IPS-NIHi11 (cell line): ENCODE data around the gene MVB12B.
"Not testable (repeated sequence)": the region's sequence is repeated elsewhere in the genome, so short reads cannot be mapped to it uniquely, and the experiment has no call there.

Experiments used
- DNase-seq: peaks from one replicate; pipeline ENCODE4 v3.0.0; 2012; ENCODE audit warnings: mixed read lengths, low spot score

The MVB12B gene

GRCh38 chr9:126540398-126540797 lies 213.8 kb downstream of the MVB12B start:
- DNase-seq: not testable (repeated sequence)

GRCh38 chr9:126543490-126543889 lies 216.9 kb downstream of the MVB12B start:
- no peak for DNase-seq

- no peak for DNase-seq
These were observed 218.5 kb downstream of the MVB12B start for GRCh38 chr9:126545106-126545505.

DNA sequence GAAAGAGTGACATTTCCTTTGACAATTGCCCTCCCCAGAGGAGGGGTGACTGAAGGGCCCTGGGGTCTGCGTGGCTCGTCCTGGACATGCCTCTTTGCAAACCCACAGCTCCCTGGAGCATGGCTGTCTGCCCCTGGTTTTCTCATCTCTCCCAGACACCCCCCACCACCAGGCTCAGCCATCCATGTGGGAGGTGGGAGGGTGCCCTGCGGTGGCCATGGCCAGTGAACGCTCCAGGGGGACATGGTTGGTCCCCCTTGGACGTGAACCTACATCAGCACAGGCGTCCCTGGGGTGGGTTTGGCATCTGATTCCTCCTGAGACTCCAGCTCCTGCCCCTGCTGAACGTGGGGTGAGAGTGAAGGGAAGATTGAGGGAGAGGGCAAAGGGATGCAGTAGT lies 219.4 kb downstream of the MVB12B start:
- DNase-seq: no peak

DNA sequence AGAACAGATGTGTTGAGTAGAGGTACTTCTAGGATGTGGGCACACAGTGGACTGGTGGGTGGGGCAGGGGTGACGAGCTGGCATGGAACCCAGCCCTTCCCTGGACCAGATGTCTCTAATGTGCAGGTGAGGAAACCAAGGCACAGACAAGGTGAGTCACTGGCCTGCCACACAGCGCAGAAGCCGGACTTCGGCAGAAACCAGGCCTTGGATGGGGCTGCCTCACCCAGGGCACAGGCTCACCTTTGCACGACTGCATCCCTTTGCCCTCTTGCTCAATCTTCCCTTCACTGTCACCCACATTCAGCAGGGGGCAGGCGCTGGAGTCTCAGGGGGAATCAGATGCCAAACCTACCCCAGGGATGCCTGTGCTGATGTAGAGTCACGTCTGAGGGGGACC lies 221.7 kb downstream of the MVB12B start:
- no peak for DNase-seq

DNA sequence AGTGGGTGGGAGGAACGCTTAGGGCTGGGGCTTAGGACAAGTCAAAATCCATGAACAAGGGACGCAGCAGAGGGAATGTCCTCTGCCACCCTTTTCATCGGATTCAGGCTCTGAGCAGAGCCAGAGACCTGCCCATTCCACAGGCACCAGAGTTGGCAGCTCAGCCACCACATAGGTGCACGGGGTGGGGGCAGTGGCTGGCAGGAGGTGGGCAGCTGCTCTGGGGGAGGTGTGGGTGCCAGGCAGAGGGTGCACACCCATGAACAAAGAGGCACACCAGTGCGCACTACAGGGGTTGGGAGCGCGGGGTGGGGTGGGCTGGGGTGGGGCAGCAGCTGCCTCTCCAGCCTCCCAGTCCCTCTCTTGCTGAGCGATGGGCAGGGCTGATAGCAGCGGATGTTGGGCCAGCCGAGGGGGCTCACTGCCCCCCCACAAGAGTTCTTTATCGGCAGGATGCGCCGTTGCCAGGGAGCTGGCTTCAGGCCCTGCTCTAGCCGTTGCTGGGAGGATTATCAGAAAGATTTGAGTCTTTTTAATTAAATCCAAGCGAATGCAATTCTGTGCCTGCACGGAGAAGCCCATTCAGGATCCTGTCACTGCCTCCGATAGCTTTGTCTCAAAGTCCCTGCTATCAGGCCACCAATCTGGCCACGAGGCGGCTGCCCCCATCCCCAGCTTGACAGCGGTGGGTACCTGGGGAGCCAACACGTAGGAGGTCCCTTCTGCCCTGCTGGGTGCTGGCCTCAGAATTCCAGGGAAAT lies 222.8 kb downstream of the MVB12B start:
- DNase-seq: no peak

DNA sequence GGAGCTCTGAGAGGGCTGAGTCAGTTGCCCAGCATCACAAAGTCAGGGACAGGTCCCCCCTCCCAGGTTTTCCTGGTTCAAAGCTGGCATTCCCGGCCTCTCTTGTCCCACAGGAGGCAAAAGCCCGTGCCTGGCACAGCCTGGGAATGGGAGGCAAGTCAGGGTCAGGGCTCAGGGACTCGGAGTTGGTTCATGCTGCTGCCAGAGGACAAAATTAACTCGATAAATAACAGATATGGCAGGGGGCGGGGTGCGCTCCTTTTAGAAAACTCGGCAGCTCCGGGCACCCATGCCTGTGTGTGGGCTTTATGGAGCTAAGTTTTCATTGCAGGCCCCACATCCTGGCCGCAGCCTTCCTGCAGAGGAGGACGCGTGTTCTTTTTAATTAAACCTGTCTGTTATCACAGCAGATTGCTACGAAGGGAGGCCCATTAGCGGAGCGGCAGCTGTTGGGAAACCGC lies 224.3 kb downstream of the MVB12B start:
- DNase-seq: no peak

GRCh38 chr9:126551812-126552211 lies 225.2 kb downstream of the MVB12B start:
- DNase-seq: no peak

GRCh38 chr9:126554292-126554691 lies 227.7 kb downstream of the MVB12B start:
- no peak for DNase-seq

DNA sequence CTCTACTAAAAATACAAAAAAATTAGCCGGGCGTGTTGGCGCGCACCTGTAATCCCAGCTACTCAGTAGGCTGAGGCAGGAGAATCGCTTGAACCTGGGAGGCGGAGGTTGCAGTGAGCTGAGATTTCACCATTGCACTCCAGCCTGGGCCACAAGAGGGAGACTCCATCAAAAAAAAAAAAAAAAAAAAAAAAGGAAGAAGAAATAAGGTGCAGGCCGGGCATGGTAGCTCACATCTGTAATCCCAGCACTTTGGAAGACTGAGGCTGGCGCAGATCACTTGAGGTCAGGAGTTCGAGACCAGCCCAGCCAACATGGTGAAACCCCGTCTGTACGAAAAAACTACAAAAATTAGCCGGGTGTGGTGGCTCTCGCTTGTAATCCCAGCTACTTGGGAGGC lies 228.8 kb downstream of the MVB12B start:
- DNase-seq: not testable (repeated sequence)
